Renal cortical epithelial cell (primary cell): ENCODE results near the gene PDE1A. TPM values are rescaled to one million over a fixed set of nuclear protein-coding genes. Genes with fewer than 3 reads are reported as not detected.
"Not testable (repeated sequence)": the region's sequence is repeated elsewhere in the genome, so short reads cannot be mapped to it uniquely, and the experiment has no call there.

ENCODE experiments used
- DNase-seq: peaks from one replicate; pipeline ENCODE4 v3.0.0-alpha.2; 2011; ENCODE audit warnings: low read depth
- total RNA-seq: library from RNA; depleted of rRNA; stranded (reverse); fragments of >200 nt; gene quantifications from 2 replicates; pipeline ENCODE4 v1.2.3, GENCODE V29; 2014

Gene PDE1A
- total RNA-seq, 1 donor from 2014 or later, result 203 TPM

DNA sequence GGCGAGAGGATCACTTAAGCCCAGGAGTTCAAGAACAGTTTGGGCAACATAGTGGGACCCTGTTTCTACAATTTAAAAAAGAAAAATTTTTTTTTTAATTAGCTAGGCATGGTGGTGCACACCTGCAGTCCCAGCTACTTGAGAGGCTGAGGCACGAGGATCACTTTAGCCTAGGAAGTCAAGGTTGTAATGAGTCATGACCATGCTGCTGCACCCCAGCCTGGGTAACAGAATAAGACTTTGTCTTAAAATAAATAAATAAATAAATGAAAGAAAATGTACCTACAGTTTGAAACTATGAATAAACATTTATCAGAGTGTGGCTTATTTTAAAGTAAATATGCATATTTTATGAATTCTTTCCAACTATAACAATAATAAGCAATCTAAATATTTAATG lies 16.7 kb downstream of the PDE1A start:
- no peak for DNase-seq

- no peak for DNase-seq
Measured at GRCh38 chr2:182406221-182406620, 20.6 kb downstream of the PDE1A start.

DNA sequence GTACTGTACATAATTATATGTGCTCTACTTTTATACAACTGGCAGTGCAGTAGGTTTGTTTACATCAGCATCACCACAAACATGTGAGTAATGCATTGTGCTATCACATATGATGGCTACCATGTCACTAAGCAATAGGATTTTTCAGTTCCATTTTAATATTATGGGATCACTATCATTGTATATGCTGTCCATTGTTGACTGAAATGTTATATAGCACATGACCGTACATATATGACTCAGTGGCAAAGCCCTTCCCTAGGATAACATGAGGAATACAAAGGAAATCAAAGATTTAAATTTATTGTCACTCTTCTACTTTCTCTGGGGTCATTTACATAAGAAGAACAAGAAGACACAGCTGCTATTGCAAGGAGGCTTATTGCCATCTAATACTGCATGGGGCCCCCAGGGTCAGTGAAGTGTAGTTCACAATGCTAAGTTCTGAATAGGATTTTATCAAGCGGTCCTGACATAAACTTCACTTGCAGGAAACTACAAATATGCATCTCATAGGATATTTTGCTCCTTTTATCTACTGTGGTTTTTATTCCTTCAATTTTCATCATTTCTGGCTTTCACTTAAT lies 21.8 kb downstream of the PDE1A start:
- no peak for DNase-seq

- DNase-seq, result no peak
Measured at GRCh38 chr2:182404092-182404491, 22.7 kb downstream of the PDE1A start.

GRCh38 chr2:182393270-182393760 lies 33.5 kb downstream of the PDE1A start:
- DNase-seq, result no peak

DNA sequence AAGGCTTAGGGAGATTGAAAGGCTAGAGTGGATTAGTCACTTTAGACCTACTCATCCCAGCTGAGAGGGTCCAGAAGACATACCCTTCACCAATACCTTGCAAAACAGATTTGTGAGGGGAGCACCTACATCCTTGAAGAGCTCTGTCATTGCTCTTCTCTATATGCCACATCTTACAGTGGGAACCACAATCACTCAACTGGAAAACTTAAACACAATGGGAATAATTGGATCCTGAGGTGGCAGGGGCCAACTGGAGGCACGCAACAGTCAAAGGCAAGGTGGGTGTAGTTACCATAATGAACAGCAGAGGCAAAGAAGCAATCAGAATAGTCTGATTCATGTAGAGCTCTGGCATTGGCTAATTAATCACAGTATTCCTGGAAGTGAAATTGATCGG lies 35.4 kb downstream of the PDE1A start:
- peak; percentile 77 for DNase-seq

DNA sequence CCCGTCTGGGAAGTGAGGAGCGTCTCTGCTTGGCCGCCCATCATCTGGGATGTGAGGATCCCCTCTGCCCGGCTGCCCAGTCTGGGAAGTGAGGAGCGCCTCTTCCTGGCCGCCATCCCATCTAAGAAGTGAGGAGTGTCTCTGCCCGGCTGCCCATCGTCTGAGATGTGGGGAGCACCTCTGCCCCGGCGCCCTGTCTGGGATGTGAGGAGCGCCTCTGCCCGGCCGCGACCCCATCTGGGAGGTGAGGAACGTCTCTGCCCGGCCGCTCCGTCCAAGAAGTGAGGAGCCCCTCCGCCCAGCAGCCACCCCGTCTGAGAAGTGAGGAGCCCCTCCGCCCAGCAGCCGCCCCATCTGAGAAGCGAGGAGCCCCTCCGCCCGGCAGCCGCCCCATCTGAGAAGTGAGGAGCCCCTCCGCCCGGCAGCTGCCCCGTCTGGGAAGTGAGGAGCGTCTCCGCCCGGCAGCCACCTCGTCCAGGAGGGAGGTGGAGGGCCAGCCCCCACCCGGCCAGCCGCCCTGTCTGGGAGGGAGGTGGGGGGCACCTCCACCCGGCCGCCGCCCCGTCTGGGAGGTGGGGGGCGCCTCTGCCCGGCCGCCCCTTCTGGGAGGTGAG lies 40.5 kb downstream of the PDE1A start:
- not testable (repeated sequence) for DNase-seq

DNA sequence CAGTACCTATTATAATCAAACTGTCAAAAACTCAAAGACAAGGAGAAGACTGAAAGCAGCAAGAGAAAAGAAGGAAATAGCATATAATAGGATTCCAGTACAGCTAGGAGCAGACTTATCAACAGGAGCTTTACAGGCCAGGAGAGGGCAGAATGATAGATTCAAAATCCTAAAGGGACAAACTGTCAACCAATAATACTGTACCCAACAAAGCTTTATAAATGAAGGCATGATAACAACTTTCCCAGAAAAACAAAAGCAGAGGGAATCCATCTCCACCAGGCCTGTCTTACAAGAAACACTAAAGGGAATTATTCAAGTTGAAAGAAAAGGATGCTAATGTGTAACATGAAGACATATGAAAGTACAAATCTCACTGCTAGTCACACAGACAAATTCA lies 42.0 kb downstream of the PDE1A start:
- no peak for DNase-seq

DNA sequence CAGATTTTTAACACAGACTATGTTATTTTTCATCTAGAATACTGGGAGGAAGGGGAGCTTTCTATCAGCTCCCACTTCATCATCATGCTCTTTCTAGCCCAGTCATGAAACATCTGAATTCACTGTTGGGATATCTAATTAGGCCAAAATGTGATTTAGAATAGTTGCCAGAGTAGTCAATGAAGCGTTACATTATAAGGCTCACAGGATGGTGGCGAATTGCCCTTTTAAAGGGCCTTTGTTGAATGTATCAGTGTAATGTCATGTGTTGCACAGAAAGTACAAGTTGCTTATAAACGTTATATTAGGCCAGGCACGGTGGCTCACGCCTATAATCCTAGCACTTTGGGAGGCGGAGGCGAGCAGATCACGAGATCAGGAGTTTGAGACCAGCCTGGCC lies 45.6 kb downstream of the PDE1A start:
- DNase-seq, result no peak

- peak; percentile 66 for DNase-seq
Measured at GRCh38 chr2:182379241-182379640, 47.6 kb downstream of the PDE1A start.

- DNase-seq, result no peak
Measured at GRCh38 chr2:182378759-182379158, 48.1 kb downstream of the PDE1A start.

DNA sequence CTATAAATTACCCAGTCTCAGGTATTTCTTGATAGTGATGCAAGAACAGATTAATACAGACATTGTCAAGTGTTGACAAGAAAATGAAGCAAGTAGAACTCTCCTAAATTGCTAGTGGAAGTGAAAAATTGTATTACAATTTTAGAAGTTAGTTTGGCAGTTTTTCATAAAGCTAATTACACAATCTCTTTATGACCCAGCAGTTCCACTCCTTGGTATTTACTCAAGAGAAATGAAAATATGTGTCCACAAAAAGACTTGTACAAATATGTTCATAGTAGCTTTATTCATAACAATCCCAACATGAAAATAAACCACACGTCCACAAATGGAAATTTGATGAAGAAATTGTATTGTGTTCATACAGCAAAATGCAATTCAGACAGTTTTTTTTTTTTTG lies 49.4 kb downstream of the PDE1A start:
- DNase-seq, result no peak

- DNase-seq, result no peak
Measured at GRCh38 chr2:182375862-182376261, 51.0 kb downstream of the PDE1A start.

- peak; percentile 98 for DNase-seq
Measured at GRCh38 chr2:182372661-182373060, 54.2 kb downstream of the PDE1A start.

DNA sequence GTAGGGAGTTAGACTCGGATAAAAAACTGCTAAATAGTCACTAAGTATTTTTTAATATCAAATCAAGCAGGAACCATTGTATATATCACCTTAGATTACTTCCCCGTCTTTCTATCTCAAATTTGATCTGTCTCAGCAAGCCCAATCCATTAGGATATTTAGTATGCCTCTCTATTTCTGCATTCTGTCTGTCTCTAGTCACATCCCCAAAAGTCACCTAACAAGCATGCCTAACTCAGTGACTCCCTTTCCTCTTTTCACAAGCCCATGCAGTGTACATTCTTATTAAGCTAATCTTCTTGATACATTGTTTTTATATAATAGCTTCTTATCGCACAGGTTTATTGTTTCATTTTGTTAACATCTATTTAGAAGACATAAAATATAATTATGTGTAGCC lies 57.8 kb downstream of the PDE1A start:
- DNase-seq, result no peak

- peak; percentile 90 for DNase-seq
Measured at GRCh38 chr2:182368446-182368845, 58.4 kb downstream of the PDE1A start.

GRCh38 chr2:182367401-182367800 lies 59.4 kb downstream of the PDE1A start:
- DNase-seq, result peak; percentile 71

DNA sequence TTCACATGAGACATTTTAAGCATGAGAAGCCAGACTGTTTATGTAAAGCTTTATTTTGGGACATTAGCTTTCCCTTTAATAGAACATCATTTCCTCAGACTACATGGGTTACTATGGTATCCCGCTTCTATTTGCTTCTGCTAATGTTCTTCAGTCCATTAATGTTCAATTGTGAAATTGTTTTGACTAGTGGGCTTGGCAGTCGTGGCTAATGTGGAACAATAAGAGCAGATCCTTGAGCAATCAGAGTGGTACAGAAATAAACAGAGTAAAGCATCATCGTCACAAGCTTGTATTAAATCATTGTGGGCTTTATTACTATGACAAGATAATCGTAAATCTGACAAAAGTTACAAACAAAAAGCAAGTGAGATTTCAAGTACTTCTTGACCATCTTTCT lies 60.2 kb downstream of the PDE1A start:
- DNase-seq, result peak; percentile 97

- DNase-seq, result no peak
Measured at GRCh38 chr2:182365855-182366254, 61.0 kb downstream of the PDE1A start.

GRCh38 chr2:182361477-182361876 lies 65.4 kb downstream of the PDE1A start:
- DNase-seq, result no peak

DNA sequence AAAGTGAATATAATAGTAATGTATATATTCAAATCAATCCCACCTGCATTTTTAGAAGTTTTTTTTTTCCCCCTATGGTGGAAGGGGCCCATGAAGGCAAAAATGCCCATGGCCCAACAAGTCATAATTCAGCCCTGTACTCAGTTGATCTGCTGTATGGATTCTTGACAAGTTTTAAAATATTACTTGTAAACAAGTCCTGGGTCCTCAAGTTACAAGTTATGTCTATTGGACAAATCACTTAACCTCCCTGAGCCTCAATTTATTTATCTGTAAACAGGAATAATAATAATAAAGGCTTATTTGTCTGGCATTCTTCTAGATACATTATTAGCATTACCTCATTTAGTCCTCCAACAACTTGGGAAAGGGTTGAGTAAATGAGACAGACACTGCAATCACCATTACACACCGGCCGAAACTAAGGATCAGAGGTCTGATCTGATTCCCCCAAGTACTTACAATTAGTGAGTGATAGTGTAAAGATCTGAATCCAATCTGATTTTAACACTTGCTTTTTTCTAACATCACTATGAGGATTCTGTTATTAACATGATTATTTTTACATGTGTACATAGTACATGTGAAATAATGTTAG lies 66.1 kb downstream of the PDE1A start:
- DNase-seq, result no peak

DNA sequence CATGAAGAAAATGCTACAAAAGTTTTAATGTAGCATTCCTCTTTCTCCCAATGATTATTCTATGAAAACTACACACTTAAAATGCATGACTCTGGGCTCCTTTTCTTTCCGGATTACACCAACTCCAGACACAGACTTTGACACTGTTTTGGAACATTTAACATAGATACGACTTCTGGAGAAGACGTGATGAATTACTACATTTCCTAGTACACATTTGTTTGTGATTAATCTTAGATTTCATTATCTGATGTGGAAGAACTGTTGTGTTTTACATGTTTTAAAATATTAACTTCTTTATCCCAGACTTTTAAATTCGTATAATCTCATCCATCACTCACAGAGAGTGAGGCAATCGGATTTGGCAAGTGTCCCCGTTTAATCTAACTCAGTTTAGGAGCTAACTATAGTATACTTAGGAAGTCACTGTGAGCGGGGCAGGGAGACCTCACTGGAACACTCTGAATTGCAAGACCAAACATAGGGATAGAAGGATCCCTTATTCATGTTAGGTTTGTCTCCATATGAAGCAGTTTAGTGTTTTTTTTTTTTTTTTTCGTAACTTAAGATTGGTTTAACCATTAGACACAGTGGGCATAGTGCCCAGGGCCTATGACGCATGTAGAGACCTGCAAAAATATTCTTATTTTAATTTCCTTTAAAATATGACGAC lies 66.7 kb downstream of the PDE1A start:
- peak; percentile 77 for DNase-seq
